Testis (tissue), 3 donors: ENCODE measurements around the gene SDS. TPM values are rescaled to one million over a fixed set of nuclear protein-coding genes. Genes with fewer than 3 reads are reported as not detected.
A peak's percentile ranks its signal among the peaks of the same experiment; 100 is the strongest.

Experiments used
- DNase-seq: peaks from one replicate; pipeline ENCODE4 v3.0.0-alpha.2; 2019
- H3K27ac ChIP-seq, 2 donors: fragments of 200-600 bp; sonication (generic); one replicate each; pipeline ENCODE4 v1.5.1; 2019
- H3K27me3 ChIP-seq: fragments of 200-600 bp; sonication (generic); one replicate; pipeline ENCODE4 v1.5.1; 2019
- H3K36me3 ChIP-seq: fragments of 200-600 bp; sonication (generic); one replicate; pipeline ENCODE4 v1.5.1; 2017; ENCODE audit warnings: low read depth; ENCODE audit errors: missing control alignments
- H3K4me1 ChIP-seq: fragments of 200-600 bp; sonication (generic); one replicate; pipeline ENCODE4 v1.5.1; 2019
- H3K4me3 ChIP-seq, 2 donors: fragments of 200-600 bp; sonication (generic); one replicate each; pipeline ENCODE4 v1.5.1; 2017 to 2019
- H3K9me3 ChIP-seq: fragments of 200-600 bp; sonication (generic); one replicate; pipeline ENCODE4 v1.5.1; 2017
- POLR2A ChIP-seq: fragments of 450-650 bp; IDR thresholded peaks from one replicate; pipeline ENCODE4 v1.6.1; 2017; ENCODE audit warnings: antibody characterized with exemption, mild to moderate bottlenecking, moderate library complexity
- whole genome bisulfite sequencing, 2 donors: methylation state at CpG; one replicate each; pipeline ENCODE4 v1.1.5; 2018; 5-methylcytosine and 5-hydroxymethylcytosine counted together
- intact Hi-C: fragments of 100-400 bp; cut with DNase I; formaldehyde crosslinking; loops from one replicate; pipeline ENCODE4 v1.15.1; 2023; ENCODE audit warnings: low total_unique reads
- polyA plus RNA-seq: library from polyadenylated mRNA; stranded (reverse); fragments of 350-450 nt; fragmentation: Illumina TruSeq; extraction: RNeasy Lipid Tissue Mini Kit (QIAGEN cat#74804); gene quantifications from one replicate; pipeline ENCODE4 v1.2.3, GENCODE V29; 2014; ENCODE audit warnings: low read depth, low replicate concordance; ENCODE audit not compliant: insufficient read depth
- total RNA-seq, 2 donors: library from RNA; depleted of rRNA; stranded (reverse); fragments of >200 nt; gene quantifications; one replicate each; pipeline ENCODE4 v1.2.3, GENCODE V29; 2016
- TF ChIP-seq, protein P1 (sequence below), 3 experiments: fragments of 450-650 bp in 2 of 3; fragments of 200-600 bp in 1 of 3; sonication (generic) in 1 of 3; IDR thresholded peaks; one replicate each; pipeline ENCODE4 v1.5.1; 2016 to 2019; ENCODE audit warnings: antibody characterized with exemption in 3 of 3, mild to moderate bottlenecking in 2 of 3, moderate library complexity in 1 of 3

SDS gene
- total and polyA plus RNA-seq, 3 donors from 2014 or later = 0.34 to 0.93 TPM; not detected in 1

DNA sequence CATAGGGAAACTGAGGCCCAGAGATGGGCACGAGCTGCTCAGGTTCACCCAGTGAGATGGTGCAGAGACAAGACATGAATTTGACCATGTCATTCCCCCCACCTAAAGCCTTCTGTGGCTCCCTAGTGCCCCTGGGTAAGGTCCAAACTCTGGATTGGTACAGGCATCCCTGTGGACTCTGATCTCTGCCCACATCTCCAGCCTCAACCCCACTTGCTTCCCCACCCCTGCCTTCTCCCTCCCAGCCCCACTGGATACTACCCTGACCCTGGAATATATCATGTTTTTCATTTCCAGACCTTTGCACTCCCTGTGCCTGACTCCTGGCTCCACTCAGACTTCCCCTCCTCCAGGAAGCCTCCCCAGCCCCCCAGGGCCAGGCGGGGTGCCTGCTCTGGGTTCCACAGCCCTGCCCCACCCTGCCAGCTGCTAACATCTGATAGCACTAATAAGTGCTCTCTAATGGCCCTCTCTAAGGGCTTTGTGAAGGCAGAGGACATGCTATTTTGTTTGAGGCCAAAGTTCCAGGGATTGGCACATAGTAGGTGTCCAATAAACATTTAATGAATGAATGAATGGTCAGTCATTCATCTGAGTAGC, 17.4 kb upstream of the SDS start:
- Histone ChIP-seq H3K4me3 (no peak overlapping the region), H3K27ac (no peak overlapping the region), H3K36me3 (no peaks in the 10 kb centered on the region), H3K27me3 (no peaks in the 10 kb centered on the region), H3K9me3 (no peaks in the 10 kb centered on the region), H3K4me1 (peaks cover 10% of the 10 kb centered on the region)
- 65 to 91% methylated on average over 2 of the region's 2 CpGs for WGBS, 2 donors
- intact Hi-C loops = no loop called here
- no peak for TF ChIP-seq POLR2A
- TF ChIP-seq, protein P1, sequence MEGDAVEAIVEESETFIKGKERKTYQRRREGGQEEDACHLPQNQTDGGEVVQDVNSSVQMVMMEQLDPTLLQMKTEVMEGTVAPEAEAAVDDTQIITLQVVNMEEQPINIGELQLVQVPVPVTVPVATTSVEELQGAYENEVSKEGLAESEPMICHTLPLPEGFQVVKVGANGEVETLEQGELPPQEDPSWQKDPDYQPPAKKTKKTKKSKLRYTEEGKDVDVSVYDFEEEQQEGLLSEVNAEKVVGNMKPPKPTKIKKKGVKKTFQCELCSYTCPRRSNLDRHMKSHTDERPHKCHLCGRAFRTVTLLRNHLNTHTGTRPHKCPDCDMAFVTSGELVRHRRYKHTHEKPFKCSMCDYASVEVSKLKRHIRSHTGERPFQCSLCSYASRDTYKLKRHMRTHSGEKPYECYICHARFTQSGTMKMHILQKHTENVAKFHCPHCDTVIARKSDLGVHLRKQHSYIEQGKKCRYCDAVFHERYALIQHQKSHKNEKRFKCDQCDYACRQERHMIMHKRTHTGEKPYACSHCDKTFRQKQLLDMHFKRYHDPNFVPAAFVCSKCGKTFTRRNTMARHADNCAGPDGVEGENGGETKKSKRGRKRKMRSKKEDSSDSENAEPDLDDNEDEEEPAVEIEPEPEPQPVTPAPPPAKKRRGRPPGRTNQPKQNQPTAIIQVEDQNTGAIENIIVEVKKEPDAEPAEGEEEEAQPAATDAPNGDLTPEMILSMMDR (IDR thresholded peaks at IDR 0.05) = no peak
- no peak for DNase-seq

GRCh38 chr12:113418213-113418879, 14.7 kb upstream of the SDS start:
- peaks cover 7% of the 10 kb centered on the region for H3K4me1 ChIP-seq
- no peaks in the 10 kb centered on the region for H3K9me3 ChIP-seq
- no peak overlapping the region for H3K4me3 ChIP-seq
- no peaks in the 10 kb centered on the region for H3K27me3 ChIP-seq
- intact Hi-C loops = no loop called here
- TF ChIP-seq, protein P1 (IDR thresholded peaks at IDR 0.05) = no peak
- TF ChIP-seq POLR2A = no peak
- H3K27ac ChIP-seq = no peak overlapping the region
- peak; percentile 22 for DNase-seq
- no peaks in the 10 kb centered on the region for H3K36me3 ChIP-seq
- WGBS, 2 donors = 45 to 62% methylated on average over 13 of the region's 13 CpGs

DNA sequence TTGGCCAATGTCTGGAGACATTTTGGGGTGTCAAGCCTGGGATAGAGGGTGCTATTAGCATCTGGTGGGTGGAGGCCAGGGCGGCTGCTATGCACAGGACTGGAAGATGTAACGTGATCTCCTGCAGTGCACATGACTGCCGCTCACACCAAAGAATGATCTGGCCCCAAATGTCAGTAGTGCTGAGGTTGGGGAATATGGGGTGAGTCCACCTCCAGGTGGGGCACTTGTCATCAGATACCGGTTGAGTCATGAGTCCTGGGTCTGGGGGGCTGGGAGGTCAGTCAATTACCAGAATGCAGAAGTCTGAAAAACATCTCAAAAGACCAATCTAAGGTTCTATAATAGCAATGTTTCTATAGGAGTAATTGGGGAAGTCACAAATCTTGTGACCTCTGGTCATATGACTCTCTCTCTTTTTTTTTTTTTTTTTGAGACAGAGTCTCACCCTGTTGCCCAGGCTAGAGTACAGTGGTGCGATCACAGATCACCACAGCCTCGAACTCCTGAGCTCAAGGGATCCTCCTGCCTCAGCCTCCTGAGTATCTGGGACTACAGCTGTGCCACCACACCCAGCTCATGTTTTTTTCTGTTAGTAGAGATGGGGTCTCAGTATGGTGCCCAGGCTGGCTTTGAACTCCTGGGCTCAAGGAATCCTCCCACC, 12.5 kb upstream of the SDS start:
- Histone ChIP-seq H3K9me3 (no peaks in the 10 kb centered on the region), H3K4me1 (no peaks in the 10 kb centered on the region), H3K36me3 (no peaks in the 10 kb centered on the region), H3K27me3 (no peaks in the 10 kb centered on the region), H3K4me3 (no peak overlapping the region), H3K27ac (no peak overlapping the region)
- WGBS, 2 donors = 68 to 69% methylated on average over 6 of the region's 6 CpGs
- intact Hi-C loops = no loop called here
- TF ChIP-seq POLR2A = no peak
- TF ChIP-seq, protein P1 (IDR thresholded peaks at IDR 0.05) = no peak
- peak; percentile 27 for DNase-seq

- no peak for TF ChIP-seq POLR2A
- TF ChIP-seq, protein P1 (IDR thresholded peaks at IDR 0.05) = no peak
- WGBS, 2 donors = 88 to 93% methylated on average over 9 of the region's 9 CpGs
- H3K4me1 ChIP-seq = no peaks in the 10 kb centered on the region
- no peaks in the 10 kb centered on the region for H3K36me3 ChIP-seq
- H3K27me3 ChIP-seq = no peaks in the 10 kb centered on the region
- intact Hi-C loops = no loop called here
- H3K4me3 ChIP-seq = no peak overlapping the region
- H3K9me3 ChIP-seq = no peaks in the 10 kb centered on the region
- no peak overlapping the region for H3K27ac ChIP-seq
- DNase-seq = no peak
Observed at GRCh38 chr12:113414519-113415038, 10.9 kb upstream of the SDS start.
